ENCODE data around the gene SH2D1A.
"Not testable (repeated sequence)": the region's sequence is repeated elsewhere in the genome, so short reads cannot be mapped to it uniquely, and the experiment has no call there.

Gene SH2D1A

GRCh38 chrX:124346117-124346876 is at the start of gene SH2D1A:
Gene SH2D1A, plus strand, starts transcription at chrX:124346563. Its CDS starts 80 bp downstream, at chrX:124346643.
- peak; percentile 21 for DNase-seq

- DNase-seq: not testable (repeated sequence)
Observed at GRCh38 chrX:124299323-124299722, 47.0 kb upstream of the SH2D1A start.

GRCh38 chrX:124300405-124300804 is 46.0 kb upstream of the SH2D1A start:
- no peak for DNase-seq

- no peak for DNase-seq
Observed at GRCh38 chrX:124307253-124307907, 39.0 kb upstream of the SH2D1A start.

GRCh38 chrX:124325732-124326131 is 20.6 kb upstream of the SH2D1A start:
- DNase-seq: no peak

- DNase-seq: no peak
Observed at GRCh38 chrX:124328765-124329164, 17.6 kb upstream of the SH2D1A start.

GRCh38 chrX:124332481-124333424 is 13.6 kb upstream of the SH2D1A start, which contains the start of gene TEX13D:
Gene TEX13D, plus strand, starts transcription at chrX:124332660. Its CDS starts 258 bp downstream, at chrX:124332918.
- no peak for DNase-seq

GRCh38 chrX:124333862-124334261 is 12.5 kb upstream of the SH2D1A start:
- DNase-seq: no peak

GRCh38 chrX:124334555-124334954 is 11.8 kb upstream of the SH2D1A start:
- not testable (repeated sequence) for DNase-seq

- no peak for DNase-seq
Observed at GRCh38 chrX:124335598-124335997, 10.8 kb upstream of the SH2D1A start.

GRCh38 chrX:124337916-124338315 is 8.4 kb upstream of the SH2D1A start:
- DNase-seq: no peak

- DNase-seq: no peak
Observed at GRCh38 chrX:124338733-124339514, 7.4 kb upstream of the SH2D1A start.

GRCh38 chrX:124341396-124342132 is 4.8 kb upstream of the SH2D1A start:
- no peak for DNase-seq

- DNase-seq: no peak
Observed at GRCh38 chrX:124342174-124342867, 4.0 kb upstream of the SH2D1A start.

GRCh38 chrX:124343016-124343415 is 3.3 kb upstream of the SH2D1A start:
- DNase-seq: no peak

- no peak for DNase-seq
Observed at GRCh38 chrX:124344246-124344645, 2.1 kb upstream of the SH2D1A start.

GRCh38 chrX:124346877-124347241 is 496 bp downstream of the SH2D1A start:
- DNase-seq: no peak

- DNase-seq: peak; percentile 45
Observed at GRCh38 chrX:124347242-124347641, 879 bp downstream of the SH2D1A start.

GRCh38 chrX:124348182-124348581 is 1.8 kb downstream of the SH2D1A start:
- DNase-seq: no peak

- no peak for DNase-seq
Observed at GRCh38 chrX:124348885-124349453, 2.6 kb downstream of the SH2D1A start.

GRCh38 chrX:124354648-124355047 is 8.3 kb downstream of the SH2D1A start:
- no peak for DNase-seq
